Measurements from ENCODE around the gene UGCG. TPM values are rescaled to one million over a fixed set of nuclear protein-coding genes. Genes with fewer than 3 reads are reported as not detected.

The UGCG gene
- 203 and 239 TPM in 2 replicates for total RNA-seq

GRCh38 chr9:111895996-111896941 lies at the start of gene UGCG:
TSS of gene UGCG (plus strand) at chr9:111896814. CDS start at chr9:111897216, 402 bp downstream.

Small RNA genes lying within 50 kb of the gene (small RNA-seq; reads per million reads assigned to genes)
- gene MIR4668: not detected

Other genes starting within 250 kb of the UGCG start
- 63.0 and 74.1 TPM in 2 replicates for gene GNG10, start 235.2 kb upstream of the UGCG start, total RNA-seq
- under 0.01 TPM in 1 of 2 replicates, not detected in the other for gene SHOC1, start 101.9 kb upstream of the UGCG start, total RNA-seq

Measured in hair follicle dermal papilla cell (primary cell).